ENCODE results near the gene PGS1. TPM values are rescaled to one million over a fixed set of nuclear protein-coding genes. Genes with fewer than 3 reads are reported as not detected.

PGS1 gene
- total RNA-seq, 2 experiments from 2014 or later: 46.5 to 51.0 TPM

- Mint-ChIP-seq H3K27me3 (ENCODE audit: low read depth) (peaks cover 6% of the 10 kb centered on the region), H3K36me3 (ENCODE audit: low read depth) (no peaks in the 10 kb centered on the region), H3K4me1 (ENCODE audit: low read depth) (peaks cover 46% of the 10 kb centered on the region), H3K27ac (no peak overlapping the region), H3K9me3 (ENCODE audit: insufficient read depth) (no peaks in the 10 kb centered on the region), H3K4me3 (no peak overlapping the region)
- ATAC-seq: no peak
- POLR2A ChIA-PET: no interaction called here
- CTCF ChIA-PET: interaction anchor here (0.6 kb wide), 1 partner anchor 12 kb away, joined by 3 read pairs; no protein-coding TSS in a partner anchor
- DNase-seq: no peak
These were observed 28.4 kb upstream of the PGS1 start for GRCh38 chr17:78349891-78350642.

GRCh38 chr17:78351449-78352006, 26.9 kb upstream of the PGS1 start:
- H3K36me3 Mint-ChIP-seq (ENCODE audit: low read depth): no peaks in the 10 kb centered on the region
- no peaks in the 10 kb centered on the region for H3K9me3 Mint-ChIP-seq (ENCODE audit: insufficient read depth)
- POLR2A ChIA-PET: no interaction called here
- no peak overlapping the region for H3K27ac Mint-ChIP-seq
- H3K4me3 Mint-ChIP-seq: no peak overlapping the region
- ATAC-seq (no peak), DNase-seq (no peak)
- CTCF ChIA-PET: interaction anchor here (0.9 kb wide), 1 partner anchor 70 kb away, joined by 3 read pairs; no protein-coding TSS in a partner anchor
- peaks cover 3% of the 10 kb centered on the region for H3K27me3 Mint-ChIP-seq (ENCODE audit: low read depth)
- H3K4me1 Mint-ChIP-seq (ENCODE audit: low read depth): peaks cover 60% of the 10 kb centered on the region

- DNase-seq (no peak), ATAC-seq (no peak)
- no peak overlapping the region for H3K27ac Mint-ChIP-seq
- ChIA-PET POLR2A (no interaction called here), CTCF (no interaction called here)
- no peak overlapping the region for H3K4me3 Mint-ChIP-seq
- peaks cover 74% of the 10 kb centered on the region for H3K4me1 Mint-ChIP-seq (ENCODE audit: low read depth)
- no peaks in the 10 kb centered on the region for H3K27me3 Mint-ChIP-seq (ENCODE audit: low read depth)
- H3K36me3 Mint-ChIP-seq (ENCODE audit: low read depth): peaks cover 20% of the 10 kb centered on the region
- no peaks in the 10 kb centered on the region for H3K9me3 Mint-ChIP-seq (ENCODE audit: insufficient read depth)
These were observed 24.6 kb upstream of the PGS1 start for GRCh38 chr17:78353834-78354233.

- no peaks in the 10 kb centered on the region for H3K27me3 Mint-ChIP-seq (ENCODE audit: low read depth)
- POLR2A ChIA-PET: interaction anchor here (3.4 kb wide), 1 partner anchor 12 kb away, joined by 11 read pairs; no protein-coding TSS in a partner anchor
- peak; percentile 42 for DNase-seq
- peak overlapping the region; percentile 89 for H3K27ac Mint-ChIP-seq
- peaks cover 70% of the 10 kb centered on the region for H3K4me1 Mint-ChIP-seq (ENCODE audit: low read depth)
- no peak for ATAC-seq
- no peaks in the 10 kb centered on the region for H3K9me3 Mint-ChIP-seq (ENCODE audit: insufficient read depth)
- CTCF ChIA-PET: interaction anchor here (1.1 to 1.5 kb wide), 3 partner anchors 11 to 27 kb away, joined by 3 to 7 read pairs (median 3); no protein-coding TSS in a partner anchor
- H3K36me3 Mint-ChIP-seq (ENCODE audit: low read depth): peaks cover 20% of the 10 kb centered on the region
- peak overlapping the region; percentile 24 for H3K4me3 Mint-ChIP-seq
These were observed 23.3 kb upstream of the PGS1 start for GRCh38 chr17:78355045-78355641.

GRCh38 chr17:78355701-78356100, 22.7 kb upstream of the PGS1 start:
- ATAC-seq (no peak), DNase-seq (no peak)
- Mint-ChIP-seq H3K4me3 (peak overlapping the region; percentile 24), H3K4me1 (ENCODE audit: low read depth) (peaks cover 65% of the 10 kb centered on the region), H3K9me3 (ENCODE audit: insufficient read depth) (no peaks in the 10 kb centered on the region), H3K27ac (peak overlapping the region; percentile 89), H3K36me3 (ENCODE audit: low read depth) (peaks cover 20% of the 10 kb centered on the region), H3K27me3 (ENCODE audit: low read depth) (no peaks in the 10 kb centered on the region)
- CTCF ChIA-PET: interaction anchor here (0.7 to 1.5 kb wide), 8 partner anchors 12 to 104 kb away, joined by 3 to 7 read pairs (median 4); no protein-coding TSS in a partner anchor
- POLR2A ChIA-PET: interaction anchor here (3.4 kb wide), 1 partner anchor 12 kb away, joined by 11 read pairs; no protein-coding TSS in a partner anchor

- ChIA-PET CTCF (interaction anchor here (0.7 to 1.5 kb wide), 12 partner anchors 9 to 352 kb away, joined by 3 to 7 read pairs (median 4); no protein-coding TSS in a partner anchor), POLR2A (interaction anchor here (1.0 to 3.4 kb wide), 2 partner anchors 13 to 23 kb away, joined by 4 to 11 read pairs; no protein-coding TSS in a partner anchor)
- DNase-seq (peak; percentile 96), ATAC-seq (peak; percentile 62)
- peaks cover 2% of the 10 kb centered on the region for H3K27me3 Mint-ChIP-seq (ENCODE audit: low read depth)
- peaks cover 70% of the 10 kb centered on the region for H3K4me1 Mint-ChIP-seq (ENCODE audit: low read depth)
- peak overlapping the region; percentile 89 for H3K27ac Mint-ChIP-seq
- no peaks in the 10 kb centered on the region for H3K9me3 Mint-ChIP-seq (ENCODE audit: insufficient read depth)
- H3K4me3 Mint-ChIP-seq: peak overlapping the region; percentile 24
- peaks cover 20% of the 10 kb centered on the region for H3K36me3 Mint-ChIP-seq (ENCODE audit: low read depth)
These were observed 22.2 kb upstream of the PGS1 start for GRCh38 chr17:78356101-78356713.

- peaks cover 6% of the 10 kb centered on the region for H3K27me3 Mint-ChIP-seq (ENCODE audit: low read depth)
- ATAC-seq: no peak
- no peak for DNase-seq
- H3K9me3 Mint-ChIP-seq (ENCODE audit: insufficient read depth): no peaks in the 10 kb centered on the region
- ChIA-PET POLR2A (interaction anchor here (3.4 kb wide), 1 partner anchor 14 kb away, joined by 11 read pairs; no protein-coding TSS in a partner anchor), CTCF (no interaction called here)
- peaks cover 67% of the 10 kb centered on the region for H3K4me1 Mint-ChIP-seq (ENCODE audit: low read depth)
- peak overlapping the region; percentile 79 for H3K4me3 Mint-ChIP-seq
- peak overlapping the region; percentile 76 for H3K27ac Mint-ChIP-seq
- peaks cover 20% of the 10 kb centered on the region for H3K36me3 Mint-ChIP-seq (ENCODE audit: low read depth)
These were observed 21.3 kb upstream of the PGS1 start for GRCh38 chr17:78357177-78357586.

- ATAC-seq (no peak), DNase-seq (no peak)
- Mint-ChIP-seq H3K4me3 (peak overlapping the region; percentile 79), H3K4me1 (ENCODE audit: low read depth) (peaks cover 63% of the 10 kb centered on the region), H3K27me3 (ENCODE audit: low read depth) (peaks cover 11% of the 10 kb centered on the region), H3K36me3 (ENCODE audit: low read depth) (peaks cover 20% of the 10 kb centered on the region), H3K27ac (peak overlapping the region; percentile 34), H3K9me3 (ENCODE audit: insufficient read depth) (no peaks in the 10 kb centered on the region)
- ChIA-PET POLR2A (interaction anchor here (0.9 to 3.4 kb wide), 4 partner anchors 14 to 24 kb away, joined by 4 to 11 read pairs (median 10); no protein-coding TSS in a partner anchor), CTCF (interaction anchor here (0.6 to 2.0 kb wide), 6 partner anchors 13 to 64 kb away, joined by 3 to 8 read pairs (median 3); no protein-coding TSS in a partner anchor)
These were observed 20.5 kb upstream of the PGS1 start for GRCh38 chr17:78357672-78358537.

- ChIA-PET CTCF (interaction anchor here (0.6 to 2.0 kb wide), 6 partner anchors 14 to 63 kb away, joined by 3 to 8 read pairs (median 3); no protein-coding TSS in a partner anchor), POLR2A (interaction anchor here (0.9 to 3.4 kb wide), 5 partner anchors 15 to 23 kb away, joined by 3 to 11 read pairs (median 9); no protein-coding TSS in a partner anchor)
- Mint-ChIP-seq H3K4me3 (peak overlapping the region; percentile 79), H3K36me3 (ENCODE audit: low read depth) (peaks cover 20% of the 10 kb centered on the region), H3K27me3 (ENCODE audit: low read depth) (peaks cover 16% of the 10 kb centered on the region), H3K9me3 (ENCODE audit: insufficient read depth) (no peaks in the 10 kb centered on the region), H3K4me1 (ENCODE audit: low read depth) (peaks cover 56% of the 10 kb centered on the region), H3K27ac (peak overlapping the region; percentile 34)
- ATAC-seq: peak; percentile 1
- DNase-seq: peak; percentile 34
These were observed 19.7 kb upstream of the PGS1 start for GRCh38 chr17:78358538-78359320.
